ENCODE data around the gene TTC22.

DNA sequence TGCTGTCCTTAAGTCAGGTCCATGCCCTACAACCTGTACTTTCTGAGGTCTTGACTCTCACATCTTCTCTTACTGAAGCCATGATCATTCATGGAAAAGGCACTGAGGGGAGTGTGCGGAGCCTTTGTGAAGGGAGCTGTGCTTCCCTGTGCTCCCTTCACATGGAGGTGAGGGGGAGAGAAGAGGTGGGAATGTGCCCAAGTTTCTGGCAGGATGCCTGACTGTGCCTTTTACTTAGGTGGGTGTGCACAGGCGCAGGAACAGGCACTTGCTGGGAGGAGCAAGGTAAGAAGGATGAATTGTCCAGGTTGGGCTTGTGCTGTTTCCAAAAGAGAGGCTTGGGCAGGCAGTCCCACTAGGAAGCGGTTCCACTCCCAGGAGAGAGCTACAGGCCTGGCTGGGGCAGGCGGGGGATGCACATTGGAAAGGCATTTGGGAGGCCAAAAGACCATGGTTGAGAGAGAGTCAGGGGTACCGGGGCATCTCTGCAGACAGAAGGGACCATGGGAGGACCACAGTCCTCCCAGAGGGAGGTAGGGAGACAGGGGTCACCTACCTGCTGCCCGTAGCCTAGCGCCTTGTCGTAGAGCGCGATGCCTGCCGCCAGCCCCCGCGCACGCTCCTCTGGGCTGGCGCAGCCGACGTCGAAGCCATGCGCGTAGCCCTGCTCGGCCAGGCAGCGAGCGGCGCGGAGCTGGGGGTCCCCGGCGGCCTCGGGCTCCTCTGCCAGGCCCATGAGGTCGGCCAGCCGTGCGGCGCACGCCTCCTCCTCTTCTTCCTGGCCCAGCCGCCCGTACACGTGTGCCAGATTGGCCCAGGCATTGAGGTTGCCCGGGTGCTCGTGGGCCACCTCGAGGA lies 853 bp downstream of the TTC22 start:
- no peak for TF ChIP-seq POLR2A (IDR thresholded peaks at IDR 0.05; ENCODE audit: low read depth, low read length)
- TF ChIP-seq, protein P1, sequence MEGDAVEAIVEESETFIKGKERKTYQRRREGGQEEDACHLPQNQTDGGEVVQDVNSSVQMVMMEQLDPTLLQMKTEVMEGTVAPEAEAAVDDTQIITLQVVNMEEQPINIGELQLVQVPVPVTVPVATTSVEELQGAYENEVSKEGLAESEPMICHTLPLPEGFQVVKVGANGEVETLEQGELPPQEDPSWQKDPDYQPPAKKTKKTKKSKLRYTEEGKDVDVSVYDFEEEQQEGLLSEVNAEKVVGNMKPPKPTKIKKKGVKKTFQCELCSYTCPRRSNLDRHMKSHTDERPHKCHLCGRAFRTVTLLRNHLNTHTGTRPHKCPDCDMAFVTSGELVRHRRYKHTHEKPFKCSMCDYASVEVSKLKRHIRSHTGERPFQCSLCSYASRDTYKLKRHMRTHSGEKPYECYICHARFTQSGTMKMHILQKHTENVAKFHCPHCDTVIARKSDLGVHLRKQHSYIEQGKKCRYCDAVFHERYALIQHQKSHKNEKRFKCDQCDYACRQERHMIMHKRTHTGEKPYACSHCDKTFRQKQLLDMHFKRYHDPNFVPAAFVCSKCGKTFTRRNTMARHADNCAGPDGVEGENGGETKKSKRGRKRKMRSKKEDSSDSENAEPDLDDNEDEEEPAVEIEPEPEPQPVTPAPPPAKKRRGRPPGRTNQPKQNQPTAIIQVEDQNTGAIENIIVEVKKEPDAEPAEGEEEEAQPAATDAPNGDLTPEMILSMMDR (conservative IDR thresholded peaks at IDR 0.05; ENCODE audit: low read depth, low read length), result no peak
- TF ChIP-seq, protein P2, sequence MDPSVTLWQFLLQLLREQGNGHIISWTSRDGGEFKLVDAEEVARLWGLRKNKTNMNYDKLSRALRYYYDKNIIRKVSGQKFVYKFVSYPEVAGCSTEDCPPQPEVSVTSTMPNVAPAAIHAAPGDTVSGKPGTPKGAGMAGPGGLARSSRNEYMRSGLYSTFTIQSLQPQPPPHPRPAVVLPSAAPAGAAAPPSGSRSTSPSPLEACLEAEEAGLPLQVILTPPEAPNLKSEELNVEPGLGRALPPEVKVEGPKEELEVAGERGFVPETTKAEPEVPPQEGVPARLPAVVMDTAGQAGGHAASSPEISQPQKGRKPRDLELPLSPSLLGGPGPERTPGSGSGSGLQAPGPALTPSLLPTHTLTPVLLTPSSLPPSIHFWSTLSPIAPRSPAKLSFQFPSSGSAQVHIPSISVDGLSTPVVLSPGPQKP (IDR thresholded peaks at IDR 0.05; ENCODE audit: borderline replicate concordance, low read depth, low read length), result no peak
- no peak for TF ChIP-seq SMC3 (IDR thresholded peaks at IDR 0.05; ENCODE audit: low read depth, low read length)
- TF ChIP-seq MXI1 (IDR thresholded peaks at IDR 0.05; ENCODE audit: borderline replicate concordance, low read depth, low read length), result no peak
- no peak for TF ChIP-seq RAD21 (IDR thresholded peaks at IDR 0.05; ENCODE audit: low read length)

All from IMR-90 (cell line).